ENCODE measurements around the gene FADS2.

FADS2 gene

GRCh38 chr11:61847914-61848581 lies 19.9 kb downstream of the FADS2 start:
- DNase-seq (ENCODE audit: low spot score) = no peak

GRCh38 chr11:61848631-61849030 lies 20.5 kb downstream of the FADS2 start:
- no peak for DNase-seq (ENCODE audit: low spot score)

DNA sequence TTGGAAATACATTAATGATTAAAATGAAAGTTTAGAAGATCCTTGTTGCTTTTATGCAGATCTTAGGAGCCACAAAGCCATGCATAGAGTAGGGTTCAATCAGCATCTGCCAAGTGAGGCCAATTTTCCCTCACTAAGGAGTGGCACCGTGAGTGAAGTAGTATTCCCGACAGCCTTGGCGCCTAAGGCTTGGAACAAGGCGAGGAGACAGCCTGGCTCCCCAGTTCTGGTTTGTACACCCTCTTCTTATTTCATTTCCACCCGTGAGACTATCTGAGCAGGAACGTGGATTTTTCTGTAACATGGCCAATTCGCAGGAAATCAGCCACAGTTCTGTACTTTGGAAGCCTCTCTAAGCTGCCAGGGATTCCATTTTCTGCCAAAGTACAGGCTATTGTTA lies 22.6 kb downstream of the FADS2 start:
- no peak for DNase-seq (ENCODE audit: low spot score)

- DNase-seq (ENCODE audit: low spot score) = no peak
Measured at GRCh38 chr11:61851113-61851899, 23.2 kb downstream of the FADS2 start.

GRCh38 chr11:61851900-61852295 lies 23.8 kb downstream of the FADS2 start:
- no peak for DNase-seq (ENCODE audit: low spot score)

GRCh38 chr11:61853698-61854169 lies 25.6 kb downstream of the FADS2 start:
- DNase-seq (ENCODE audit: low spot score) = no peak

DNA sequence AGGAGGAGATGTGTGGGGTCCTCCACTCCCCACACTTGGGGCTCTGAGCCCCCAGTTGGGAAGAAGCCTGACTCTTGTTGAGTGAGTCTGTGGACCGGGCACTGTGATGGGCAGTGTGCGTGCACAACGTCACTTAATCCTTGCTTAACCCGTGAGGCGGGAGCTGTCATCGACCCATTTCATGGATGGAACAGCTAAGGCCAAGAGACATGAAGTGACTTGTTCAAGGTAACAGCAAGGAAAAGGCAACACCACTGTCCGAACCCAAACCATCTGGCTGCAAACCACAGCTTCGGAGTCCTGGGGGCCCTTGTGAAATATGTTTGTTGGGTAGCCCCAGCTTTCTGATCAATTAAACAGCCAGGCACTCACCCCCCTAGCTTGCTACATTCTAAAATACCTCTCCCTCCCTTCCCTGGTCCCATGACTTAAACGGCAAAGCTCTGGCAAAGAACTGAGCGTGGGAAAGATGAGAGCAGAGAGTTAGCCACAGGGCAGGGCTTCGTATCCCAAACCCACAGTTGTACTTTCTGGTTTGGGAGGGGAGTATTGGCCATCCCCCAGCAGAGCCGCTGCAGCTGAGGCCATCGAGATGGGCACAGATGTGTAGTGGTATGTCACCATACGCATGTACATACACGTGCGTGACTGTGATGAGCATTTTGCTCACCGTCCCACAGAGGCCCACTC lies 26.3 kb downstream of the FADS2 start:
- DNase-seq (ENCODE audit: low spot score) = no peak

DNA sequence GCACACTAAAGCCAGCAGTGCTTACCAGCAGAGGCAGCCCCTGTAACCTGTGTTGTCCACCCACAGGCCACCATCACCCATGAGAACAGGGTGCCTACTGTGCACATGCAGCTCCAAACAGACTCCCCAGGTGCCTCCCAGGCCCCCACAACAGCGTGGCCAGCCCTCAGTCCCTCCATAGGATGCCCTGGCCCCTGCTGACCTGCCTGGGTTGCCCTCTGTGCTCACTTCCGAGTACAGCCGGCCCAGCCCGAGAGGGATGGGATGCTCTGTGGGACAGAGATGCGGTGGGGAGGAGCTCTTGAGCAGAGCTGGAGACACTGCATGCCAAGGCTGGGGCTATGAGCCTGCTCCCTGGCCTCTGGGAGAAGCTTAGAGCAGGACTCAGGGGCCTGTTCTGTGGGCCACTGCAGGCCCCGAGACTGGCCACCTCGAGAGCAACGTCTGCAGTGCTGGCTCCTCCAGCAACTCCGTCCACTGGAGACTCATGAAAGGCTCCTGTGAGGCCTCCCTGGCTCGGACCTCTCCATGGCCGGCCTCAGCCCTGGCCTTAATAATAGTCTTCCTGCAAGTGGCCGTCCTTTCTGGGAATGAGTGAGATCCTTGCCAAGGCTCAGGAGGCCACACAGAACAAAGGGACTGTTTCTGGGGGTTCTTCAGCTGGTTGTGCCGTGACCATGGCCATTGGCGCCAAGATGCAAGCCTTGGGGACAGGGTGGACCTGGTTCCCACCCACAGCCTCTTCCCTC lies 27.0 kb downstream of the FADS2 start:
- no peak for DNase-seq (ENCODE audit: low spot score)

- DNase-seq (ENCODE audit: low spot score) = no peak
Measured at GRCh38 chr11:61855939-61856680, 28.0 kb downstream of the FADS2 start.

DNA sequence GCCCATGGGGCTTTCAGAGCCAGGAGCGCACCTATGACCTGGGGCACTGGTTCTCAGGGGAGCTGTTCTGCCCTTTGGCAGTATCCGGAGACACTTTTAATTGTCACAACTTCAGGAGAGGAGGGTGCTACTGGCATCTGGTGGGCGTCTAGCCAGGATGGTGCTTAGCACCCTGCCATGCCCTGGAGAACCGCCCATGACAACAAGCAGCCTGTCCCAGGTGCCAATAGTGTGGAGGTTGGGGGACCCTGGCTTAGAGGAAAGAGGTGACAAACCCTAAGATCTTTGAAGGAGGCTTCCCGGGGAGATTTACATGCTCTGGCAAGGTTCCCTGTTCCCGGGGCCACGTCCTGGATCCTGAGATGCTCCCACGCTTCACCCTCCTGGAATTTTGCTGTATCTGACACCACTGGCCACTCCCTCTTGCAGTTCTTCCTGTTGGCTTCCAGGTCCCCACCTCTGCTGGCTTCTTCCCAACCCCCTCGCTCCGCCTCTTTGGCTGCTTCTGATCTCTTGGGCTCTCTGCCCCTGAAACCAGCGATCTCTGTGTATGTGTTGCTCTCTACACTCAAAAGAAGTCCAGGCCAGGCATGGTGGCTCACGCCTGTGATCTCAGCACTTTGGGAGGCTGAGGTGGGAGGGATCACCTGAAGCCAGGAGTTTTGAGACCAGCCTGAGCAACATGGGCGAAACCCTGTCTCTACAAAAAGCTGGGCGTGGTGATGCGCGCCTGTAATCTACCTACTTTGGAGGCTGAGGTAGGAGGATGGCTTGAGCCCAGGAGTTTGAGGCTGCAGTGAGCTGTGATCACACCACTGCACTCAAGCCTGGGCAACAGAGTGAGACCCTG lies 32.2 kb downstream of the FADS2 start:
- no peak for DNase-seq (ENCODE audit: low spot score)

DNA sequence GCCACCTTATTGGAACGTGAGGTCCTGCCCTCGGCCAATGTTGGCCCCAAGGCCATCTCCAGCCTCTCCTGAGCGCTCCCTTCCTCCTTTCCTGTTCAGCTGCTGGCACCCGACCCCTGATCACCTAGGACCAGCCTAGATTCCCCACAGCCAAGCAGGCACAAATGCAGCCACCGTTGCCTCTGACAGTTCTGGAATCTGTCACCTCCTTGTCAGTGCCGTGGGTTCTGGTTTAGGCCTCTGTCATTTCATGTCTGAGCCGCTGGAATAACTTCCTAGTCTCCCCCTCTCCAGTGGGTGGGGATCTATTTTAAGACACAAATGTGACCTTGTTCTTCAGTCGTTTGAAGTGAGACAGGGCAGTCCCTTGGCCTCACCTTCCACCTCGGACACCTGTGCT lies 33.5 kb downstream of the FADS2 start:
- no peak for DNase-seq (ENCODE audit: low spot score)

DNA sequence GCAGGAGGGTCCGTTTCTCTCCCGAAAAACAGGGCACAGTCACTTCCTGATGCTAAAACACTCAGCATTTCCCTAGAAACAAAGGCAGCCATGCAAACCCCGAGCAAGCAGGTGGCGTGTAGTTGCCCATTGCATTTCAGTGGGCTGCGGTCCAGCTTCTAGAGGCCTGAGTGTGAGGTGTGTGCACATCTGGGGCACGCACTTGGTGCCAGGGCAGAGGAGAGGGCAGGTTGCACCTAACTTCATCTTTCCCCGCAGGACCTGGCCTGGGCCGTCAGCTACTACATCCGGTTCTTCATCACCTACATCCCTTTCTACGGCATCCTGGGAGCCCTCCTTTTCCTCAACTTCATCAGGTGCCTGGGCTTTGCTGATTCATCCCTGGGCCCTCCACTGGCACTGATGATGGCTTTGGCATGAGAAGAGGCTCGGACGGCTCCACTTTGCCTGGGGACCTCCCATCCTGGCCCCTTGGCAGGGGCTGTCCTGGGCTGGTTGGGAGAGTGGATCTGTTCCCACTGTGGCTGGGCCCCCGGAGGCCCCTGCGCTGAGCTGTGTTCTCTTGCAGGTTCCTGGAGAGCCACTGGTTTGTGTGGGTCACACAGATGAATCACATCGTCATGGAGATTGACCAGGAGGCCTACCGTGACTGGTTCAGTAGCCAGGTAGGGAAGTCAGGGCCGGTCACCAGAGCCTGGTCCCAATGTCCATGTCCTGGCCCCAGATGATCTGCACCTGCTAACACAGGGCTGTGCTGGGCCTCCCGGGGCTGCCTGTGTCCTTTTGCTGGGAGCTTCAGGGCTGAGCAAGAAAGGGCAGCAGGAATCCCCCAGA lies 34.8 kb downstream of the FADS2 start:
- no peak for DNase-seq (ENCODE audit: low spot score)

GRCh38 chr11:61863548-61864081 lies 35.5 kb downstream of the FADS2 start:
- DNase-seq (ENCODE audit: low spot score) = no peak

DNA sequence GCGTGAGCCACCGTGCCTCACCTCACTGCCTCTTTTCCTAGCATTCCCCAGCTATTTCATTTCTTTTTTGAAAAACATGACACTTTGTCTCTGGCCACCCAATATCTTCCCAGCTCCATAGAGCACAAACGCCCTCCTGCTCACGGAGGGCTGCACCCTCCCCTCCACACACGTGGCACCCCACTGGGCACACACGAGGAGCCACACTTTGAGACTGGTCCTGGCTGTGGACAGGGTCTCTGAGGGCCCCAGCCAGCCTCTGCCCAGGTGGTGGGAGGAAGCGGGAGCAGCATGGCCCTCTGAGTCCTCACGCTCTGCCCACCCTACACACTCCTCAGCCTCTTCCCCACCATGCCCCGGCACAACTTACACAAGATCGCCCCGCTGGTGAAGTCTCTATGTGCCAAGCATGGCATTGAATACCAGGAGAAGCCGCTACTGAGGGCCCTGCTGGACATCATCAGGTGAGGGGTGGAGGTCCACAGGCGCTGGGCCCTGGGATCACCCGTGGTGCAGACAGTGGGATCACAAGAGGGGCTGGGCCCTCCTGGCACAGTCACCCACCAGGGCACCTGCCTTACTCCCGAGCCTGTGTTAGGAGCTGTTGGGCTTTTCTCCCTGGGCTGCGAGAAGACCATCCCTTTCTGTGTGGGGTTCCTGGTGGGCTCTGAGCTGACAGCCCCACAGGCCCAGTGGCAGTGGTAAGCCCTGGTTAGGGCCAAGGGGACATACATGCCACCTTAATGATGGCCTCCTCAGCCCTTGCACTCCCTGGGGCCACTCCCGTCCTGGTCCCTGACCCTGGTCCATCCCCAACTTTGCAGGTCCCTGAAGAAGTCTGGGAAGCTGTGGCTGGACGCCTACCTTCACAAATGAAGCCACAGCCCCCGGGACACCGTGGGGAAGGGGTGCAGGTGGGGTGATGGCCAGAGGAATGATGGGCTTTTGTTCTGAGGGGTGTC lies 37.0 kb downstream of the FADS2 start:
- DNase-seq (ENCODE audit: low spot score) = no peak

GRCh38 chr11:61866231-61866957 lies 38.3 kb downstream of the FADS2 start:
- DNase-seq (ENCODE audit: low spot score) = no peak

DNA sequence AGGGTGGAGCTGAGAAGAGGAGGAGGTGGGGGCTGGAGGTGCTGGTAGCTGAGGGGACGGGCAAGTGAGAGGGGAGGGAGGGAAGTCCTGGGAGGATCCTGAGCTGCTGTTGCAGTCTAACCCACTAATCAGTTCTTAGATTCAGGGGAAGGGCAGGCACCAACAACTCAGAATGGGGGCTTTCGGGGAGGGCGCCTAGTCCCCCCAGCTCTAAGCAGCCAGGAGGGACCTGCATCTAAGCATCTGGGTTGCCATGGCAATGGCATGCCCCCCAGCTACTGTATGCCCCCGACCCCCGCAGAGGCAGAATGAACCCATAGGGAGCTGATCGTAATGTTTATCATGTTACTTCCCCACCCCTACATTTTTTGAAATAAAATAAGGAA lies 38.9 kb downstream of the FADS2 start:
- no peak for DNase-seq (ENCODE audit: low spot score)
